Measurements from ENCODE around the gene FAM111A.

The FAM111A gene

GRCh38 chr11:59201353-59201752 lies 58.7 kb downstream of the FAM111A start:
- no peak for DNase-seq
